ENCODE data around the gene SLC10A1. TPM values are rescaled to one million over a fixed set of nuclear protein-coding genes. Genes with fewer than 3 reads are reported as not detected.
"Not testable (repeated sequence)": the region's sequence is repeated elsewhere in the genome, so short reads cannot be mapped to it uniquely, and the experiment has no call there.

The SLC10A1 gene
- total and polyA plus RNA-seq, 12 donors, result not detected

DNA sequence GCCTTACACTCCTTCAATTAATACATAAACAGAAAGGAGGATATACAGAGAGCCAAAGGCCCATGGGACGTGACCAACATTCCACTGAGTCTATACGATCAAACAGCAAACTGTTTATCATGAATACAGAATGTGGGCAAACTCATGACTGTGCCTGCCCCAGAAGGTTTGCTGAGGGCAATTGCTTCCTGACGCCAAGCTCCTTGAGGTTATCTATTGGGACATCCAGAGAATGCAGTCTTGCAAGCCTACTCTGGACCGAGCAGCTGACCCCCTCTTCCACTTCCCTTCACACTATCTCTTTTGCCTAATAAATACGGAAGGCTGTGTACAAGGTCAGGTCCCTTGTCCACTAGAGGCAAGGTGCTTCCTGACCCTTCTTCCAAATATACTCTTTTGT, 18.5 kb upstream of the SLC10A1 start:
- Histone ChIP-seq H3K4me1 (peaks cover 0 to 4% (median 0%) of the 10 kb centered on the region in 9 donors), H3K27ac (no peak overlapping the region), H3K27me3 (peaks cover 0 to 61% (median 38%) of the 10 kb centered on the region in 7 donors), H3K9me3 (no peaks in the 10 kb centered on the region), H3K4me3 (no peak overlapping the region), H3K36me3 (no peaks in the 10 kb centered on the region)
- TF ChIP-seq, protein P1, sequence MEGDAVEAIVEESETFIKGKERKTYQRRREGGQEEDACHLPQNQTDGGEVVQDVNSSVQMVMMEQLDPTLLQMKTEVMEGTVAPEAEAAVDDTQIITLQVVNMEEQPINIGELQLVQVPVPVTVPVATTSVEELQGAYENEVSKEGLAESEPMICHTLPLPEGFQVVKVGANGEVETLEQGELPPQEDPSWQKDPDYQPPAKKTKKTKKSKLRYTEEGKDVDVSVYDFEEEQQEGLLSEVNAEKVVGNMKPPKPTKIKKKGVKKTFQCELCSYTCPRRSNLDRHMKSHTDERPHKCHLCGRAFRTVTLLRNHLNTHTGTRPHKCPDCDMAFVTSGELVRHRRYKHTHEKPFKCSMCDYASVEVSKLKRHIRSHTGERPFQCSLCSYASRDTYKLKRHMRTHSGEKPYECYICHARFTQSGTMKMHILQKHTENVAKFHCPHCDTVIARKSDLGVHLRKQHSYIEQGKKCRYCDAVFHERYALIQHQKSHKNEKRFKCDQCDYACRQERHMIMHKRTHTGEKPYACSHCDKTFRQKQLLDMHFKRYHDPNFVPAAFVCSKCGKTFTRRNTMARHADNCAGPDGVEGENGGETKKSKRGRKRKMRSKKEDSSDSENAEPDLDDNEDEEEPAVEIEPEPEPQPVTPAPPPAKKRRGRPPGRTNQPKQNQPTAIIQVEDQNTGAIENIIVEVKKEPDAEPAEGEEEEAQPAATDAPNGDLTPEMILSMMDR (IDR thresholded peaks at IDR 0.05), result no peak
- DNase-seq (no peak), ATAC-seq (no peak)
- intact Hi-C loops (cut with DNase I), result loop anchor here in 6 of 10 donors (5.0 to 10.0 kb wide), 6 partner anchors 212 to 1002 kb away; no protein-coding TSS in a partner anchor
- 31 to 40% methylated on average over 5 of the region's 5 CpGs for WGBS, 2 donors

DNA sequence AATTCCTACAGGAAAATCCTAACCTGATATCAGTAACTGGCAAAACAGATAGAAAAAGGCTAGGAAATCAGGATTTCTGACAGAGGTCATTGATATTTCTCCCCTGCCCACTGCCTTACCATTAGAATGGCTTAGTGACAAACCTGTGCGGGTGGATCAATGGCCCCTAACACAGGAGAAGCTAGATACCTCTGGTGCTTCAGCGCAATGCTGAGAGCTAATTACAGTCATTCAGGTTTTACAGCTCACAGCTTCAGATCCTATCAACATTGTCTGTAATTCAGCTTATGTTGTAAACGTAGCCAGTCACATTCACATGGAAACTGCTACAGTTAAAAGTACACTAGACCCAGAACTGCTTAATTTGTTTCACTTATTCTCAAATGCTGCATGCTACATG, 17.4 kb upstream of the SLC10A1 start:
- H3K27ac ChIP-seq, result no peak overlapping the region
- ATAC-seq, result no peak
- no peaks in the 10 kb centered on the region for H3K36me3 ChIP-seq
- TF ChIP-seq, protein P1 (IDR thresholded peaks at IDR 0.05), result no peak
- H3K4me3 ChIP-seq, result no peak overlapping the region
- no peaks in the 10 kb centered on the region for H3K9me3 ChIP-seq
- peaks cover 0 to 4% (median 0%) of the 10 kb centered on the region in 9 donors for H3K4me1 ChIP-seq
- no peak for DNase-seq
- peaks cover 0 to 62% (median 34%) of the 10 kb centered on the region in 7 donors for H3K27me3 ChIP-seq
- intact Hi-C loops (cut with DNase I), result loop anchor here in 2 of 10 donors (10.0 kb wide), 2 partner anchors 500 to 1000 kb away; no protein-coding TSS in a partner anchor
- 71 to 80% methylated on average over 3 of the region's 3 CpGs for WGBS, 2 donors

DNA sequence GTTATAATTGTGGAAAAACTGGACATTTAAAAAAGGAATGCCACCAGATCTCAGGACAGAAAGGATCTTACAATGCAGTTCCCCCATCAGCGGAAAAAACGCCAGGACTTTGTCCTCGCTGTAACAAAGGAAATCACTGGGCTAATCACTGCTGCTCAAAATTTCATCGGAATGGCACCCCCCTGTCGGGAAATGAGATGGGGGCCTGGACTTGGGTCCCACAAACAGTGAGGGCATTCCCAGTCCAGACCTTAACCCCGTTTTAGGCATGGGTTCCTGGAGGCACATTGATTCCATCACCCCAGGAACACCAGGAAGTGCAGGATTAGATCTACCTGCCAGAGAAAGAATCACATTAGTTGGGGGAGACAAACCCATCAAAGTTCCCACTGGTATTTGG, 16.3 kb upstream of the SLC10A1 start:
- intact Hi-C loops (cut with DNase I), result loop anchor here in 2 of 10 donors (10.0 kb wide), 2 partner anchors 501 to 1001 kb away; no protein-coding TSS in a partner anchor

DNA sequence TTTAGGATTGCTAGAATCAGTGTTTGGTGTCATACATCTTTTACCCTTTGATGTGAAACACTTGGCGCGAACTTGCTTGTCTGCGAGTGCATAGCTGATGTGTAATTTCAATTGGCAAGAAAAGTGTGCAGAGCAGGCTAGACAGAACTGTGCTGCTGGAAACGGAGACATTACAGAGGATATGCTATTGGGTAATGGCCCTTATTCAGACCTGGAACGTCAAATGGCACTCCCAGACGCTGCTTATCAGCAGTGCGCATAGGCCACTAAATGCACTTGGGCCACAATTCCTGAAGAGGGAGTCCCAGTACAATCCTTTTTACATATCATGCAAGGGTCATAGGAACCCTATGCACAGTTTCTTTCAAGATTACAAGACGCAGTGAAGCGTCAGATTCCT, 15.7 kb upstream of the SLC10A1 start:
- H3K27ac ChIP-seq, result no peak overlapping the region
- H3K4me1 ChIP-seq, result no peaks in the 10 kb centered on the region
- H3K9me3 ChIP-seq, result no peaks in the 10 kb centered on the region
- ATAC-seq, result no peak
- intact Hi-C loops (cut with DNase I), result loop anchor here in 2 of 10 donors (10.0 kb wide), 2 partner anchors 502 to 1002 kb away; no protein-coding TSS in a partner anchor
- H3K27me3 ChIP-seq, result peaks cover 0 to 54% (median 24%) of the 10 kb centered on the region in 7 donors
- no peaks in the 10 kb centered on the region for H3K36me3 ChIP-seq
- WGBS, 2 donors, result 76 to 80% methylated on average over 9 of the region's 9 CpGs
- TF ChIP-seq, protein P1 (IDR thresholded peaks at IDR 0.05), result no peak
- no peak overlapping the region for H3K4me3 ChIP-seq
- DNase-seq, result no peak

More for the DNA sequence above, 16.3 kb upstream of the SLC10A1 start:
- ATAC-seq, H3K9me3 ChIP-seq, DNase-seq, H3K4me1 ChIP-seq, H3K36me3 ChIP-seq, H3K27ac ChIP-seq, H3K4me3 ChIP-seq: not testable (repeated sequence)
- H3K27me3 ChIP-seq, result peaks cover 0 to 59% (median 27%) of the 10 kb centered on the region in 7 donors
- WGBS, 2 donors, result 76 to 82% methylated on average over 6 of the region's 6 CpGs

DNA sequence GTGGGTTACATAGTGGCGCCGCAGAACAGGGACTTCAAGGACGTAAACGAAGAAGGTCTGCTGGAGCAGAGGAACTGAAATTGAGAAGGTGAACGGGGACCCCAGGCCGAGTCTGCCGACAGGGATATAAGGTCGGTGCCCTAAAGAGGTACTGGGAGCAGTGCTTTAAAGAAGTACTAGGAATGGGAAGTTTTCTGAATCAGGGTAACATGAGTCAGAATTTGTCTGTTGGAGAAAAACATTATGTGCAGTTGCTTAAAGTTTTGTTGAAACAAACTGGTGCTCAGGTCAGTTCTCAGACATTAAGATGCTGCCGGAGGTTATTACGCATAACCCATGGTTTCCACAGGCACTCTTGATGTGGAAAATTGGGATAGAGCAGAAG, 14.8 kb upstream of the SLC10A1 start:
- DNase-seq, result no peak
- Histone ChIP-seq H3K27ac (no peak overlapping the region), H3K9me3 (no peaks in the 10 kb centered on the region), H3K27me3 (peaks cover 0 to 46% (median 16%) of the 10 kb centered on the region in 7 donors), H3K36me3 (no peaks in the 10 kb centered on the region), H3K4me3 (no peak overlapping the region), H3K4me1 (no peaks in the 10 kb centered on the region)
- intact Hi-C loops (cut with DNase I), result loop anchor here in 2 of 10 donors (10.0 kb wide), 2 partner anchors 503 to 1003 kb away; no protein-coding TSS in a partner anchor
- TF ChIP-seq, protein P1 (IDR thresholded peaks at IDR 0.05), result no peak
- 91 to 94% methylated on average over 10 of the region's 10 CpGs for WGBS, 2 donors
- ATAC-seq, result no peak
